C4-2B (cell line): ENCODE results near the gene CCT8L2.

Experiments
- ZFX ChIP-seq: fragments of 450-650 bp; IDR thresholded peaks from 2 replicates; pipeline ENCODE4 v1.6.1; 2017
- TF ChIP-seq, protein P1 (sequence below): fragments of 450-650 bp; conservative IDR thresholded peaks from 2 replicates; pipeline ENCODE4 v1.5.1; 2017; ENCODE audit warnings: mild to moderate bottlenecking

DNA sequence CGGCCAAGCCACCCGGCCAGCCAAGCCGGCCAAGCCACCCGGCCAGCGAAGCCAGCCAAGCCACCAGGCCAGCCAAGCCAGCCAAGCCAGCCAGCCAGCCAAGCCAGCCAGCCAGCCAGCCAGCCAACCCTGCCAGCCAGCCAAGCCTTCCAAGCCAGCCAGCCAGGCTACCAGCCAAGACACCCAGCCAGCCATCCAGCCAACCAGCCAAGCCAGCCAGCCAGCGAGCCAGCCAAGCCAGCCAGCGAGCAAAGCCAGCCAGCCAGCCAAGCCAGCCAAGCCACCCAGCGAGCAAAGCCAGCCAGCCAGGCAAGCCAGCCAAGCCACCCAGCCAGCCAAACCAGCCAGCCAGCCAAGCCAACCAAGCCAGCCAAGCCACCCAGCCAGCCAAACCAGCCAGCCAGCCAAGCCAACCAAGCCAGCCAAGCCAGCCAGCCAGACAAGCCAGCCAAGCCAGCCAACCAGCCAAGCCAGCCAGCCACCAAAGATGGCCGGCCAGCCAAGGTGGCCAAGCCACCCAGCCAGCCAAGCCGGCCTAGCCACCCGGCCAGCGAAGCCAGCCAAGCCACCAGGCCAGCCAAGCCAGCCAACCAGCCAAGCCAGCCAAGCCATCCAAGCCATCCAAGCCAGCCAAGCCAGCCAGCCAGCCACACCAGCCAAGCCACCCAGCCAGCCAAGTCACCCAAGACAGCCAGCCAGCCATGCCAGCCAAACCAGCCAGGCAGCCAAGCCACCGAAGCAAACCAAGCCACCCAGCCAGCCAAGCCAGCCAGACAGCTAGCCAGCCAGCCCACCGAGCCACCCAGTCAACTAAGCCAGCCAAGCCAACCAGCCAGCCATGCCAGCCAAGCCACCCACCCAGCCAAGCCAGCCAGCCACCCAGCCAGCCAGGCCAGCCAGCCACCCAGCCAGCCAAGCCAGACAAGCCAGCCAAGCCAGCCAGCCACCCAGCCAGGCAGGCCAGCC, 28.8 kb downstream of the CCT8L2 start:
- TF ChIP-seq, protein P1, sequence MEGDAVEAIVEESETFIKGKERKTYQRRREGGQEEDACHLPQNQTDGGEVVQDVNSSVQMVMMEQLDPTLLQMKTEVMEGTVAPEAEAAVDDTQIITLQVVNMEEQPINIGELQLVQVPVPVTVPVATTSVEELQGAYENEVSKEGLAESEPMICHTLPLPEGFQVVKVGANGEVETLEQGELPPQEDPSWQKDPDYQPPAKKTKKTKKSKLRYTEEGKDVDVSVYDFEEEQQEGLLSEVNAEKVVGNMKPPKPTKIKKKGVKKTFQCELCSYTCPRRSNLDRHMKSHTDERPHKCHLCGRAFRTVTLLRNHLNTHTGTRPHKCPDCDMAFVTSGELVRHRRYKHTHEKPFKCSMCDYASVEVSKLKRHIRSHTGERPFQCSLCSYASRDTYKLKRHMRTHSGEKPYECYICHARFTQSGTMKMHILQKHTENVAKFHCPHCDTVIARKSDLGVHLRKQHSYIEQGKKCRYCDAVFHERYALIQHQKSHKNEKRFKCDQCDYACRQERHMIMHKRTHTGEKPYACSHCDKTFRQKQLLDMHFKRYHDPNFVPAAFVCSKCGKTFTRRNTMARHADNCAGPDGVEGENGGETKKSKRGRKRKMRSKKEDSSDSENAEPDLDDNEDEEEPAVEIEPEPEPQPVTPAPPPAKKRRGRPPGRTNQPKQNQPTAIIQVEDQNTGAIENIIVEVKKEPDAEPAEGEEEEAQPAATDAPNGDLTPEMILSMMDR, result no peak
- no peak for TF ChIP-seq ZFX
